ACC112 (cell line): ENCODE results near the gene NTN4.

Source experiments
- H2AFZ ChIP-seq: fragments of 200-600 bp; sonication (generic); one replicate; pipeline ENCODE4 v1.6.0; 2017; ENCODE audit warnings: antibody characterized with exemption, low read length; ENCODE audit not compliant: unreplicated experiment
- H3K27ac ChIP-seq: fragments of 200-600 bp; sonication (generic); 2 replicates; pipeline ENCODE4 v1.5.1; 2014; ENCODE audit warnings: low read depth, mild to moderate bottlenecking, antibody characterized with exemption, low read length, moderate library complexity
- H3K27me3 ChIP-seq: fragments of 200-600 bp; sonication (generic); 2 replicates; pipeline ENCODE4 v1.6.1; 2014; ENCODE audit warnings: mild to moderate bottlenecking, antibody characterized with exemption, low read length, moderate library complexity, mixed read lengths; ENCODE audit not compliant: insufficient read depth
- H3K36me3 ChIP-seq: fragments of 200-600 bp; sonication (generic); 2 replicates; pipeline ENCODE4 v1.6.1; 2016; ENCODE audit warnings: mild to moderate bottlenecking, antibody characterized with exemption, low read length, moderate library complexity, mixed read lengths; ENCODE audit not compliant: insufficient read depth
- H3K4me1 ChIP-seq: fragments of 200-600 bp; sonication (generic); one replicate; pipeline ENCODE4 v1.6.1; 2016; ENCODE audit warnings: low read length, mixed read lengths; ENCODE audit not compliant: insufficient read depth, unreplicated experiment, control insufficient read depth
- H3K4me3 ChIP-seq: fragments of 200-600 bp; sonication (generic); 2 replicates; pipeline ENCODE4 v1.5.1; 2014; ENCODE audit warnings: mild to moderate bottlenecking, low read depth, low read length
- H3K79me2 ChIP-seq: fragments of 200-600 bp; sonication (generic); one replicate; pipeline ENCODE4 v1.6.0; 2016; ENCODE audit warnings: low read length; ENCODE audit not compliant: control insufficient read depth, unreplicated experiment, insufficient read depth

NTN4 gene

GRCh38 chr12:95790033-95790916 lies at the start of gene NTN4:
NTN4 (minus strand) TSS chr12:95790764; CDS start chr12:95790309, 455 bp downstream.
- peak within 1 kb of the TSS; percentile 41 for H3K27ac ChIP-seq
- H3K4me3 ChIP-seq = peak within 1 kb of the TSS; percentile 78
- H3K4me1 ChIP-seq = peaks cover 27% of the 10 kb centered on the region
- H3K79me2 ChIP-seq = peaks cover 6% of the 10 kb centered on the region
- peak within 1 kb of the TSS; percentile 44 for H2AFZ ChIP-seq
- H3K27me3 ChIP-seq = no peaks in the 10 kb centered on the region
- H3K36me3 ChIP-seq = no peaks in the 10 kb centered on the region

DNA sequence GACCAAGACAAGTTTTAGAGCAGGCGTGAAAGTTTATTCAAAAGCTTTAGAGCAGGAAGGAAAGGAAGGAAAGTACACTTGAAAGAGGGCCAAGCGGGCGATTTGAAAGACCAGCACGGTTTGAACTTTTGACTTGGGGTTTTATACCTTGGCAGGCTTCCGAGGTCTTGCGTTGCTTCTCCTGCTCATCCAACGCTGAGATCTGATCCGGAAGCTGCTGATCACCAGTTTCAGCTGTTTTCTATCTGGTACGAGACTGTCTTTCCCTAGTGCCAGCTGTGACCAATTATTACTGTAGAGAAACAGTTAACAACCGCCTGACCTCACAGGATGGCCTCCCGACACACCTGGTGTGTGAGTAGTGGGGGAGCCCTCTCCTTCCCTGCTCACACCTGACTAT lies 47.6 kb upstream of the NTN4 start:
- H3K4me3 ChIP-seq = no peak overlapping the region
- H3K79me2 ChIP-seq = no peaks in the 10 kb centered on the region
- peaks cover 19% of the 10 kb centered on the region for H3K4me1 ChIP-seq
- H3K27ac ChIP-seq = no peak overlapping the region
- peaks cover 7% of the 10 kb centered on the region for H3K27me3 ChIP-seq
- no peak overlapping the region for H2AFZ ChIP-seq
- H3K36me3 ChIP-seq = no peaks in the 10 kb centered on the region

DNA sequence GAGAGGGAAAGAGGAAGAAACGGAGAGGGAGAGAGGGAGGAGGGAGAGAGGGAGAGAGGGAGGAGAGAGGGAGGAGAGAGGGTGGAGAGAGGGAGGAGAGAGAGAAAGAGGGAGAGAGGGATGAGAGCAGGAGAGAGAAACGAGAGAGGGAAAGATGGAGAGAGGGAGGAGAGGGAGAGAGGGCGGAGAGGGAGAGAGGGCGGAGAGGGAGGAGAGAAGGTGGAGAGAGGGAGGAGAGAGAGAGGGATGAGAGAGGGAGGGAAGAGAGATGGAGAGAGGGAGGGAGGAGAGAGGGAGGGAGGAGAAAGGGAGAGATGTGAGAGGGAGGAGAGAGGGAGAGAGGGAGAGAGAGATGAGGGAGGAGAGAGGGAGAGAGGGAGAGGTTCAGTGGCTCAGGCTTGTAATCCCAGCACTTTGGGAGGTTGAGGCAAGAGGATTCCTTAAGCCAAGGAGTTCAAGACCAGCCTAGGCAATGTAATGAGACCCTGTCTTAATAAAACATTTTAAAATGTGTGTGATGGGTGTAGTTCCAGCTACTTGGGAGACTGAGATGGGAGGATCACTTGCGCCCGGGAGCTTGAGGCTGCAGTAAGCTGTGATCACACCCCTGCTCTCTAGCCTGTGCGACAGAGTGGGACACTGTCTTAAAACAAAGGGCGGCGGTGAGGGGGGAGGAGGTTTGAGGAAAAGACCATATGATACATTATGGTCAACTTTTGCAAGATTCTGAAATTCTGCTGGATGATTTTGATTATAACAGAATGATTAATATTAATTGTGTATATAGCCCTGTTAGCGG lies 46.9 kb upstream of the NTN4 start:
- Histone ChIP-seq H3K4me3 (peak overlapping the region; percentile 17; the same call in 1 of the 2 replicates), H3K79me2 (no peaks in the 10 kb centered on the region), H2AFZ (no peak overlapping the region), H3K36me3 (no peaks in the 10 kb centered on the region), H3K27me3 (peaks cover 12% of the 10 kb centered on the region), H3K27ac (no peak overlapping the region), H3K4me1 (peaks cover 19% of the 10 kb centered on the region)

GRCh38 chr12:95836630-95837239 lies 46.2 kb upstream of the NTN4 start:
- Histone ChIP-seq H3K79me2 (no peaks in the 10 kb centered on the region), H3K36me3 (no peaks in the 10 kb centered on the region), H3K27me3 (peaks cover 14% of the 10 kb centered on the region), H3K27ac (peak overlapping the region; percentile 13; the same call in 1 of the 2 replicates), H3K4me3 (peak overlapping the region; percentile 17), H2AFZ (no peak overlapping the region), H3K4me1 (peaks cover 19% of the 10 kb centered on the region)

DNA sequence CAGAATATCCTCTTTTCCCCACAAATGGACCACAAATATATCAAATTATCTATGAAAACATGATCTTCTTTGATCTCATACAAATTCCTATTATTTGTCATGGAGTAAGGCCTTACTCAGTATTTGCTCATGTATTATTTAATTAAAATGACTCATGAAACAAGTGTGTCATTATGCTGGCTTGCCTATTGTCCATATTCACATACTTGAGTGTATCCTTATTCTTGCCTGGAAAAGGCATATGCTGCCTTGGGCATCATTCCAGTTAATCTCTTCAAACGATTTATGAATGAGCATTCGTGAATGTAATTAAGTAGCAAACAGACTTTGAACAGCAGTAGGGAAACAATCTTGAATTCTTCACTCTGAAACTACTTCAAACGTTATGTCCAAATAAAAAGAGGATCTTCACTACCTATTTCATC lies 45.6 kb upstream of the NTN4 start:
- peaks cover 19% of the 10 kb centered on the region for H3K4me1 ChIP-seq
- no peaks in the 10 kb centered on the region for H3K79me2 ChIP-seq
- no peaks in the 10 kb centered on the region for H3K36me3 ChIP-seq
- no peak overlapping the region for H2AFZ ChIP-seq
- peak overlapping the region; percentile 17 for H3K4me3 ChIP-seq
- H3K27me3 ChIP-seq = peaks cover 19% of the 10 kb centered on the region
- peak overlapping the region; percentile 13; the same call in 1 of the 2 replicates for H3K27ac ChIP-seq

GRCh38 chr12:95834572-95834971 lies 44.0 kb upstream of the NTN4 start:
- H3K4me3 ChIP-seq = no peak overlapping the region
- H3K4me1 ChIP-seq = peaks cover 19% of the 10 kb centered on the region
- no peaks in the 10 kb centered on the region for H3K36me3 ChIP-seq
- no peaks in the 10 kb centered on the region for H3K79me2 ChIP-seq
- H2AFZ ChIP-seq = no peak overlapping the region
- H3K27me3 ChIP-seq = peaks cover 34% of the 10 kb centered on the region
- no peak overlapping the region for H3K27ac ChIP-seq

DNA sequence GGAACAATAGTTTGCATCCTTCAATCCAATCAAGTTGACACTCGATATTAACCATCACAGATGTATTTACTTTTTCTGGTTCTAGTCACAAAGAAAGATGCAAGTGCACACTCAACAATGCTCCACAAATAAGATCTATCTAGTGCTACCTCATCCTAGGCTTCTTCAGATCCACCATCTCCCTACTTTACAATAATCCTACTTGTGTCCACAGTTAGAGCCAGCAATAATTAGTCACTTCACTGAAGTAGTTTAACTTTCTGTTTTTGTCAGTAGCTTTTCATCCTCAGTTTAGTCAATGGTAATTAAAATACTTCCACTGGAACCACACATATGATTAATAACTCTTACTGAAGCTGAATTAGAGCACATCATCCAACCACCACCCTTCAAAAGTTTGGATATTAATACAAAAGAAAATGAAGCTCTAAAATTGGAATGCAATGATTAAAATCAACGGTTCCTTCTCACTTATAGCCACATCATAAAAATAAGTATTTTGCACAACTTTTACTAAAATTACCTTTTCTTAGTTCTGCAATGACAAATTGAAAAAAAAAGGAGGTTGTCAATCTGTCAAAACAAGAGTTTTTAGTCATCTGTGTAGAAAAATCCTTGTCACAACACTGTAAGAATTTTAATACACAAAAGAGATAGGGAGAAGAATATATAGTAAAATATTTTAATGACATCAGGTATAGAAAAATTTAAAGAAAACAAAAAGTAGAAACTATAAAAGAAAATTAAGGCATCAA lies 39.9 kb upstream of the NTN4 start:
- Histone ChIP-seq H3K4me3 (no peak overlapping the region), H3K27me3 (peaks cover 44% of the 10 kb centered on the region), H2AFZ (no peak overlapping the region), H3K79me2 (no peaks in the 10 kb centered on the region), H3K27ac (no peak overlapping the region), H3K4me1 (no peaks in the 10 kb centered on the region), H3K36me3 (no peaks in the 10 kb centered on the region)

DNA sequence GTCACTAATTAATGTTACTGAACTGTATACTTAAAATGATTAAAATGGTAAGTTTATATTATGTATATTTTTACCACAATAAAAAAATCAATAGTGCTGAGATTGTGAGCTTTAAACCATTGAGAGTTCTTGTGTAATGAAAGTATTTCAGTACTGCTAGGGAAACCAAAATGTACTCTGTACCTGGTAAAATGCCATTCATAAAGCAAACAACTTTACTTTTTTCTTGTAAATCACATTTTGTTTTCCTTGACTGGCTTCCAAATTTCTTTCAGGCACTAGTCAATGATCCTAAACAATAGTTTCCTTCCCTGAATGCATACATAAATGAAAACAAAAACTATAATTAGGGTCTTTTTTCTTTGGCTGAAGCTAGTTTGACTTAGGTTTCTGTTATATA lies 38.8 kb upstream of the NTN4 start:
- H2AFZ ChIP-seq = no peak overlapping the region
- H3K4me1 ChIP-seq = no peaks in the 10 kb centered on the region
- H3K27ac ChIP-seq = no peak overlapping the region
- peaks cover 44% of the 10 kb centered on the region for H3K27me3 ChIP-seq
- H3K36me3 ChIP-seq = no peaks in the 10 kb centered on the region
- no peaks in the 10 kb centered on the region for H3K79me2 ChIP-seq
- no peak overlapping the region for H3K4me3 ChIP-seq

DNA sequence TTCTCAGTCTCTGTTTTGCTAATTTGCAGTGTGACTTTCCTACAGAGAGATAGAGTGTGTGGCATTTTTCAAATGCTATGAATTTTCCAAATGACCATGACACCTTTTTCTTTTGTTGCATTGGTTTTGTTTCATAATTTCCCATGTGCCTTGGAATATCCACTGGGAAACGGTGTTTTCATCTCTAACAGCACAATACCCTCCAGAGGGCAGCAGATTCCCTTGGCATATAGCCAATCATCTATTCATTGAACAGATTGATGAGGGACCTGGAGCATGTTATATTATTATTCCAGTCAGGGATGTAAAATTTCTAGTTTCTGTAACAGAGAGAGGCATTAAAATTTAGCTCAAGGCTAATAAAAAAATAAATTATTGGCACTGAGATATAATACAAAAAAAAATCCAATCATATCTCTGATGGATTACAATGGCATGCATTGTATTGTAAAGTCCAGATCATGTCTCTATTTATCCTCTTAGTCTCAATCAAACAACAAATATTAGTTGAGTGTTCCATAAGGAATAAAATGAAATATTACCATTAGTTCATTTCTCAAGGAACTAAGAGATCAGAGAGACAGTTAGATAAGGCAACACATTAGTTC lies 29.6 kb upstream of the NTN4 start:
- no peaks in the 10 kb centered on the region for H3K36me3 ChIP-seq
- no peak overlapping the region for H2AFZ ChIP-seq
- no peak overlapping the region for H3K4me3 ChIP-seq
- H3K4me1 ChIP-seq = no peaks in the 10 kb centered on the region
- no peaks in the 10 kb centered on the region for H3K79me2 ChIP-seq
- no peak overlapping the region for H3K27ac ChIP-seq
- H3K27me3 ChIP-seq = peaks cover 14% of the 10 kb centered on the region
